Measurements from ENCODE around the gene ANKRD45. TPM values are rescaled to one million over a fixed set of nuclear protein-coding genes. Genes with fewer than 3 reads are reported as not detected.
A peak's percentile ranks its signal among the peaks of the same experiment; 100 is the strongest.

The ANKRD45 gene
- total RNA-seq, 1 experiment from 2014 or later: not detected

DNA sequence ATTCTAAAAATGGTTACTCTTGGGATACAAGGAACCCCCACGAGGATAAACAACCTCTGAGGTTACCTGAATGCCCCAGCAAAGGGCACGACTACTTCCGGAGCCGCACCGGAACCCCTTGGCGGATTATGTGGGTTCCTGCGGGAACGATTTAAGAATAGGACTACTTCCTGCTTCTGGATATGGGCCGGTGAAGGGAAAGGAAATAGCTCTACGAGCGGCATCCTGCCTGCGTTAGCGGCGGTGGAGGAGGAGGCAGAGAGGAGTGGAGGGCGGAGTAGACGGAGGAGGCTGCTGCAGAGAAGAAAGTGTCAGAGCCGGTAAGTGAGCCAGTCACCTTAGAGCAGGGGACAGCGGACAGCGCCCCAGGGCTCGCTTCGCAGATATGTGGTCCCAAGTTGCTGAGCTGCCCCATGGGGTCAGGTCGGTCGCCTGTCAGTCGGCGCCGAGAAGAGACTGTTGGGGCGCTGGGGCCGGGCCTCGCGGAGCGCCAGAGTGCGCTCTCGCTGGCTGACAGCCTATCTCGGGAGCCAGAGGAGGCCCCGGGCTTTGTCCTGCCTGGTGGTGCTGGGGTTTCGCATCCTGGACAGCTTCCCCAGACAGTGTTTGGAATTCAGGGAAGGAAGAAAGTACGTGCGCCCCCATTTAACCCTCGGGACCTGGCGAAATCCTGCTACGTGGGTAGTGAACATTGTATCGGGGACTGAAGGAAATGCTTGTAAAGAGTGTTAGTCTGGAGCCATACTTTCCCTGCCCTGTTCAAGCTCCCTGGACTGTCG is 45.3 kb upstream of the ANKRD45 start, which contains the start of gene KLHL20:
Gene KLHL20, plus strand, starts transcription at position 223 of the 779 bp plus-strand sequence. CDS start 1,063 bp downstream, outside the sequence.
- peak within 1 kb of the TSS; percentile 92 for H3K4me2 ChIP-seq
- TF ChIP-seq, protein P1, sequence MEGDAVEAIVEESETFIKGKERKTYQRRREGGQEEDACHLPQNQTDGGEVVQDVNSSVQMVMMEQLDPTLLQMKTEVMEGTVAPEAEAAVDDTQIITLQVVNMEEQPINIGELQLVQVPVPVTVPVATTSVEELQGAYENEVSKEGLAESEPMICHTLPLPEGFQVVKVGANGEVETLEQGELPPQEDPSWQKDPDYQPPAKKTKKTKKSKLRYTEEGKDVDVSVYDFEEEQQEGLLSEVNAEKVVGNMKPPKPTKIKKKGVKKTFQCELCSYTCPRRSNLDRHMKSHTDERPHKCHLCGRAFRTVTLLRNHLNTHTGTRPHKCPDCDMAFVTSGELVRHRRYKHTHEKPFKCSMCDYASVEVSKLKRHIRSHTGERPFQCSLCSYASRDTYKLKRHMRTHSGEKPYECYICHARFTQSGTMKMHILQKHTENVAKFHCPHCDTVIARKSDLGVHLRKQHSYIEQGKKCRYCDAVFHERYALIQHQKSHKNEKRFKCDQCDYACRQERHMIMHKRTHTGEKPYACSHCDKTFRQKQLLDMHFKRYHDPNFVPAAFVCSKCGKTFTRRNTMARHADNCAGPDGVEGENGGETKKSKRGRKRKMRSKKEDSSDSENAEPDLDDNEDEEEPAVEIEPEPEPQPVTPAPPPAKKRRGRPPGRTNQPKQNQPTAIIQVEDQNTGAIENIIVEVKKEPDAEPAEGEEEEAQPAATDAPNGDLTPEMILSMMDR (conservative IDR thresholded peaks at IDR 0.05): no peak
- TF ChIP-seq EZH2 (IDR thresholded peaks at IDR 0.05; ENCODE audit: low read depth): no peak
- TSS peak; percentile 76 for BruUV-seq (replicated peaks)
- H2AFZ ChIP-seq: peak within 1 kb of the TSS; percentile 99
- peaks cover 35% of the 10 kb centered on the region for H3K79me2 ChIP-seq (ENCODE audit: low read depth)
- H3K4me1 ChIP-seq (replicated peaks; ENCODE audit: insufficient read depth): peaks cover 28% of the 10 kb centered on the region
- no peaks in the 10 kb centered on the region for H3K9me3 ChIP-seq (ENCODE audit: insufficient read depth, low read depth)
- no peaks in the 10 kb centered on the region for H3K9me2 ChIP-seq (ENCODE audit: insufficient read depth)
- peak within 1 kb of the TSS; percentile 67 for H3K4me3 ChIP-seq
- DNase-seq: peak; percentile 85 to 89
- intact Hi-C loops (cut with micrococcal nuclease; ENCODE audit: unreplicated experiment): loop anchor here (1.0 to 10.0 kb wide), 4 partner anchors 154 to 284 kb away; partner anchors contain the start of gene ZBTB37
- CTCF ChIA-PET: no interaction called here
- no peaks in the 10 kb centered on the region for H3K27me3 ChIP-seq (ENCODE audit: insufficient read depth, low read depth)
- peak within 1 kb of the TSS; percentile 56 for H3K27ac ChIP-seq
- H3F3A ChIP-seq (ENCODE audit: insufficient read depth, low read depth): peaks cover 7% of the 10 kb centered on the region; the same call in 1 of the 2 replicates
- POLR2A ChIA-PET (ENCODE audit: unreplicated experiment): interaction anchor here (0.5 to 0.7 kb wide), 8 partner anchors 99 to 653 kb away, joined by 3 to 8 read pairs (median 4); partner anchors contain the start of gene ZBTB37
- no peaks in the 10 kb centered on the region for H4K20me1 ChIP-seq (ENCODE audit: insufficient read depth)
- H3K36me3 ChIP-seq (ENCODE audit: low read depth): no peaks in the 10 kb centered on the region

DNA sequence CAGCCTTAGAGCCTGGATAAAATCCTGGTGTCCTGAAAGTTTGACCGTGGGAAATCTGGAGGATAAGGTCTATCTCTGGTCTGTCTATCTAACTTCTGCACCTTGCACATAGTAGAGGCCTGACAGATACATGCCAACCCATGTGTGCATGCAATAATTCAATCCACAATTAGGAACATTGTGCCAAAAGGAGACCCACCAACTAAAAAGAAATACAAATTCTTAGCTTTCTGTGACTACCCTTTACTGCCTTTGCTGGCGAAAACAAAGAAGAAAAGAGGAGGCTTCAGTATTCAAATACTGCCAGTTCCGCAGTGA is 44.7 kb upstream of the ANKRD45 start:
- ChIA-PET CTCF (no interaction called here), POLR2A (ENCODE audit: unreplicated experiment) (interaction anchor here (0.5 to 0.7 kb wide), 3 partner anchors 99 to 207 kb away, joined by 3 to 4 read pairs (median 3); no protein-coding TSS in a partner anchor)
- Histone ChIP-seq H3K4me2 (peak overlapping the region; percentile 92), H4K20me1 (ENCODE audit: insufficient read depth) (no peaks in the 10 kb centered on the region), H3K9me3 (ENCODE audit: insufficient read depth, low read depth) (no peaks in the 10 kb centered on the region), H3K27ac (peak overlapping the region; percentile 56), H3K4me3 (peak overlapping the region; percentile 67), H3K79me2 (ENCODE audit: low read depth) (peaks cover 35% of the 10 kb centered on the region), H3F3A (ENCODE audit: insufficient read depth, low read depth) (peaks cover 7% of the 10 kb centered on the region; the same call in 1 of the 2 replicates), H3K9me2 (ENCODE audit: insufficient read depth) (no peaks in the 10 kb centered on the region), H3K4me1 (replicated peaks; ENCODE audit: insufficient read depth) (peaks cover 28% of the 10 kb centered on the region), H2AFZ (peak overlapping the region; percentile 99), H3K27me3 (ENCODE audit: insufficient read depth, low read depth) (no peaks in the 10 kb centered on the region), H3K36me3 (ENCODE audit: low read depth) (no peaks in the 10 kb centered on the region)
- TF ChIP-seq EZH2 (IDR thresholded peaks at IDR 0.05; ENCODE audit: low read depth): no peak
- TF ChIP-seq, protein P1 (conservative IDR thresholded peaks at IDR 0.05): no peak
- DNase-seq: no peak
- BruUV-seq (replicated peaks): TSS peak; percentile 74
- intact Hi-C loops (cut with micrococcal nuclease; ENCODE audit: unreplicated experiment): loop anchor here (2.0 to 10.0 kb wide), 3 partner anchors 154 to 284 kb away; partner anchors contain the start of gene ZBTB37

DNA sequence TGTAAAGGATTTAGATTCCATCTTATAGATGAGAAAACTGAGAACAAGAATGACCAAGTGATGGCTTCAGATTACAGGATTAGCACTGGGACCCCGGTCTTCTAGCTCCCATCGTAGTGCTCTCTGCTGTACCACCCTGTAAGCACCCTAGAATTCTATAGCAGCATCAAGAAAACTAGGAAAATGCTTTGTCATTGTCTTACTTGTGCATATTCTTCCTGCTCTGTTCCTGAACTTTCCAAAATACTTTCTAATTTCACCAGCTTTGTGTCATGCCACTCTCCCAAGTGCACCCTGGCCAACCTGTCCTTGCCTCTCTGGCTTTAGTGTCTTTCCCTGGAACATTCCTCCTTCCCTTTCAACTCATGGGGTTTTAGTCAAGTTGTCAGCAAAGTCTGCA is 39.1 kb upstream of the ANKRD45 start:
- POLR2A ChIA-PET (ENCODE audit: unreplicated experiment): no interaction called here
- H3K9me3 ChIP-seq (ENCODE audit: insufficient read depth, low read depth): no peaks in the 10 kb centered on the region

More for the DNA sequence above, 39.1 kb upstream of the ANKRD45 start:
- H3K4me3 ChIP-seq: no peak overlapping the region
- H3K27ac ChIP-seq: no peak overlapping the region
- H3K4me2 ChIP-seq: no peak overlapping the region
- TF ChIP-seq, protein P1 (conservative IDR thresholded peaks at IDR 0.05): no peak
- TF ChIP-seq EZH2 (IDR thresholded peaks at IDR 0.05; ENCODE audit: low read depth): no peak
- H4K20me1 ChIP-seq (ENCODE audit: insufficient read depth): no peaks in the 10 kb centered on the region
- H3K9me2 ChIP-seq (ENCODE audit: insufficient read depth): no peaks in the 10 kb centered on the region
- H2AFZ ChIP-seq: no peak overlapping the region
- intact Hi-C loops (cut with micrococcal nuclease; ENCODE audit: unreplicated experiment): no loop called here
- no peak for DNase-seq
- H3K27me3 ChIP-seq (ENCODE audit: insufficient read depth, low read depth): no peaks in the 10 kb centered on the region
- no peaks in the 10 kb centered on the region for H3F3A ChIP-seq (ENCODE audit: insufficient read depth, low read depth)
- H3K79me2 ChIP-seq (ENCODE audit: low read depth): no peaks in the 10 kb centered on the region
- H3K36me3 ChIP-seq (ENCODE audit: low read depth): no peaks in the 10 kb centered on the region
- H3K4me1 ChIP-seq (replicated peaks; ENCODE audit: insufficient read depth): peaks cover 1% of the 10 kb centered on the region; the same call in 1 of the 2 replicates
- BruUV-seq (replicated peaks): no TSS peak
- CTCF ChIA-PET: no interaction called here

All from PC-9 (cell line).